Endothelial cell of umbilical vein (primary cell): Measurements from ENCODE around the gene SSTR5. TPM values are rescaled to one million over a fixed set of nuclear protein-coding genes. Genes with fewer than 3 reads are reported as not detected.

Experiments
- BruUV-seq: library from RNA; stranded (reverse); fragments of 400-500 nt; replicated peaks from 2 replicates; lab custom pipeline; 2021; lab: Mats Ljungman, UMichigan
- CTCF ChIA-PET: fragments of 300-600, 350-600 bp; sonication (Branson Sonifier 250); formaldehyde crosslinking; loops from one replicate; lab custom pipeline; 2021; ENCODE audit warnings: antibody characterized with exemption, inconsistent platforms; lab: Charles Lee
- POLR2A ChIA-PET: fragments of 300-600, 350-600 bp; sonication (Branson Sonifier 250); formaldehyde crosslinking; loops from one replicate; lab custom pipeline; 2021; ENCODE audit warnings: antibody characterized with exemption, inconsistent platforms; lab: Charles Lee
- DNase-seq: peaks from one replicate; pipeline ENCODE4 v3.0.0-alpha.2; 2011; ENCODE audit warnings: low read depth, low spot score
- FAIRE-seq: peaks from 2 replicates; lab custom pipeline; 2011; peaks lifted over from hg19 to GRCh38; lab: Jason Lieb, UNC
- H2AFZ ChIP-seq: 2 replicates; pipeline ENCODE4 v1.6.0; 2012; ENCODE audit warnings: low read depth, low read length, control low read depth, inconsistent platforms
- H3K27ac ChIP-seq: 2 replicates; pipeline ENCODE4 v1.5.1; 2011; ENCODE audit warnings: low read depth, mild to moderate bottlenecking, control low read depth, low read length, moderate library complexity; ENCODE audit not compliant: insufficient read depth
- H3K27me3 ChIP-seq, 2 experiments: 2 replicates each; pipeline versions ENCODE4 v1.6.0 to v1.6.1; 2011; ENCODE audit warnings: low read length in 2 of 2, mixed read lengths in 1 of 2; ENCODE audit not compliant: control insufficient read depth in 2 of 2, insufficient read depth in 2 of 2
- H3K36me3 ChIP-seq, 2 experiments: 2 replicates in 1 of 2; 3 replicates in 1 of 2; pipeline ENCODE4 v1.5.1; 2011; ENCODE audit warnings: low read length in 2 of 2, mild to moderate bottlenecking in 1 of 2, moderate library complexity in 1 of 2; ENCODE audit not compliant: control insufficient read depth in 2 of 2, insufficient read depth in 2 of 2; ENCODE audit errors: extremely low read depth in 1 of 2
- H3K4me1 ChIP-seq: 3 replicates; pipeline ENCODE4 v1.5.1; 2011; ENCODE audit warnings: mild to moderate bottlenecking, low read length; ENCODE audit not compliant: control insufficient read depth, insufficient read depth; ENCODE audit errors: extremely low read depth
- H3K4me2 ChIP-seq: 2 replicates; pipeline ENCODE4 v1.6.1; 2011; ENCODE audit warnings: low read length, control low read depth, mixed read lengths; ENCODE audit not compliant: insufficient read depth
- H3K4me3 ChIP-seq, 3 experiments: fragments of 200-600 bp in 1 of 3; sonication (generic), shearing (Covaris generic) in 1 of 3; replicated peaks in 1 of 3; 2 replicates each; pipeline ENCODE4 v1.5.1; 2011 to 2016; ENCODE audit warnings: control low read depth in 3 of 3, low read length in 3 of 3, mild to moderate bottlenecking in 2 of 3, inconsistent platforms in 1 of 3, low read depth in 1 of 3, moderate library complexity in 1 of 3; ENCODE audit not compliant: insufficient read depth in 1 of 3
- H3K79me2 ChIP-seq: 2 replicates; pipeline ENCODE4 v1.6.0; 2012; ENCODE audit warnings: low read length, inconsistent platforms; ENCODE audit not compliant: control insufficient read depth, insufficient read depth
- H3K9ac ChIP-seq: replicated peaks from 2 replicates; pipeline ENCODE3; 2011; ENCODE audit warnings: low read length, control low read depth; ENCODE audit not compliant: insufficient read depth; ENCODE audit errors: extremely low read depth
- H3K9me1 ChIP-seq: replicated peaks from 3 replicates; pipeline ENCODE4 v1.6.0; 2011; ENCODE audit warnings: mild to moderate bottlenecking, low read length; ENCODE audit not compliant: control insufficient read depth, insufficient read depth; ENCODE audit errors: extremely low read depth
- H3K9me3 ChIP-seq: replicated peaks from 2 replicates; pipeline ENCODE4 v1.5.1; 2012; ENCODE audit warnings: low read length, inconsistent platforms; ENCODE audit not compliant: control insufficient read depth, insufficient read depth
- H4K20me1 ChIP-seq: replicated peaks from 2 replicates; pipeline ENCODE3; 2011; ENCODE audit warnings: mild to moderate bottlenecking, low read length; ENCODE audit not compliant: control insufficient read depth, insufficient read depth; ENCODE audit errors: extremely low read depth
- FOS ChIP-seq: IDR thresholded peaks from 2 replicates; pipeline ENCODE4 v1.6.1; 2011; ENCODE audit warnings: mild to moderate bottlenecking, low read length, moderate library complexity, borderline replicate concordance; ENCODE audit not compliant: insufficient read depth
- GATA2 ChIP-seq: IDR thresholded peaks from 2 replicates; pipeline ENCODE4 v1.7.0; 2011; ENCODE audit warnings: low read depth, mild to moderate bottlenecking, moderate library complexity, mixed read lengths, low read length; ENCODE audit not compliant: insufficient read length, insufficient read depth
- POLR2A ChIP-seq: IDR thresholded peaks from 2 replicates; pipeline ENCODE4 v1.6.1; 2012; ENCODE audit warnings: low read depth, mild to moderate bottlenecking, control low read depth, low read length
- POLR2AphosphoS5 ChIP-seq: IDR thresholded peaks from 2 replicates; pipeline ENCODE4 v1.6.1; 2012; ENCODE audit warnings: low read depth, mild to moderate bottlenecking, control low read depth, low read length, moderate library complexity; ENCODE audit not compliant: insufficient read depth
- dilution Hi-C: fragments of 300-500 bp; cut with MboI; formaldehyde crosslinking; loops from one replicate; pipeline ENCODE4 v1.15.0; 2019; ENCODE audit warnings: low sequenced_read_pairs; ENCODE audit not compliant: extremely low pct_ligation_motif_present
- intact Hi-C: fragments of 100-400 bp; cut with micrococcal nuclease; formaldehyde crosslinking; loops from one replicate; pipeline ENCODE4 v1.10.0; 2022
- polyA plus RNA-seq, 4 experiments: library from polyadenylated mRNA; depleted of rRNA in 3 of 4; stranded (reverse) in 3 of 4; unstranded in 1 of 4; fragments of >200 nt; gene quantifications; 2 replicates each; pipeline versions ENCODE4 v1.2.1 to v1.2.3, GENCODE V29; 2011 to 2012; ENCODE audit warnings: missing spikeins in 1 of 4
- total RNA-seq: library from RNA; stranded (reverse); gene quantifications from 2 replicates; pipeline ENCODE4 v1.2.3, GENCODE V29; 2021
- TF ChIP-seq, protein P1 (sequence below), 2 donors: IDR thresholded peaks; 1 replicate in 1 of 2; 2 replicates in 1 of 2; pipeline ENCODE4 v1.5.1; 2011; ENCODE audit warnings: low read length in 2 of 2, mild to moderate bottlenecking in 2 of 2, moderate library complexity in 2 of 2, control low read depth in 1 of 2, inconsistent platforms in 1 of 2, low read depth in 1 of 2; ENCODE audit not compliant: insufficient read depth in 1 of 2; ENCODE audit errors: extremely low read depth in 1 of 2

Gene SSTR5
- total and polyA plus RNA-seq, 2 donors (not counting 3 experiments of a cell fraction or from before 2014, with no cell fraction given) = 0.24 to 0.52 TPM

DNA sequence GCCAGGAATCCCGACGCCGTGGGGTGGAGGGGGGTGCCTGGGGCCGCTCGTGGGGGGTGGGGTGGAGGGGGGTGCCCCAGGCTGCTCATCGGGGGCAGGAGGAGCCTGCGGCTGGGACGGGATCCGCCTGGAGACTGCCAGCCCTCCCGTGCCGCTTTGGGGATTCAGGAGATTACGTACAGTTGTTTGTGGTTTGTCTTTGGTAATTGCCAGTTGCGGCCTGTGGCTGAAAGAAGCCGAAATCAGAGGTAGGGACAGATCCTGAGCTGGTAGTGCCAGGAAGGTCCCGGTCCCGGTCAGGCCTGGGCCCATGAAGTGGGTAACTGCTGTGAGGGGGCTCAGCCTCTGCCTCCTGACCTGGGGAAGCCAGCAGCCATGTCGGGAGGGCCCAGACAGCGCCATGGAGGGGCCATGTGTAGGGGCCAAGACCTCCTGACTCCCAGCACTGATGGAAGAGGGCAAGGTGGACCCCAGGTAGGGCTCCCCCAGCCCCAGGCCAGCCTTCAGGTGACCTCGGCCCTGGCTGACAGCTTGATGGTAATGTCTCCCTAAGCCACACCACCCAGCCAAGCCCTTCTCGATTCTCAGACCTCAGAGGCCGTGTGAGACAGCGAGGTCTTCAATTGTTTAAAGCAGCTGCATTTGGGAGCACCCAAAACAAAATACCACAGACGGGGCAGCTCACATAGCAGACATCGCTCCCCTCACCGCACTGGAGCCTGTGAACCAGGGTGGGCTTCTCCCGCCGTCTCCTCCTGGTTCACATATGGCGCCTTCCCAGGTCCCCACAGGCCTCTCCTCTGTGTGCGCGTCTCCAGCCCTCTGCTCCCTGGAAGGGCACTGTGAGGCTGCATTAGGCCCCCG lies 34.9 kb upstream of the SSTR5 start:
- ChIA-PET POLR2A (no interaction called here), CTCF (no interaction called here)
- dilution Hi-C loops = no loop called here
- DNase-seq (no peak), FAIRE-seq (no peak)
- no peak overlapping the region for H3K9ac ChIP-seq
- no peaks in the 10 kb centered on the region for H3K4me1 ChIP-seq
- H3K9me3 ChIP-seq = no peaks in the 10 kb centered on the region
- no peak overlapping the region for H3K27ac ChIP-seq
- H2AFZ ChIP-seq = no peak overlapping the region
- TF ChIP-seq POLR2A (no peak), POLR2AphosphoS5 (no peak), FOS (no peak), GATA2 (no peak)
- TF ChIP-seq, protein P1, sequence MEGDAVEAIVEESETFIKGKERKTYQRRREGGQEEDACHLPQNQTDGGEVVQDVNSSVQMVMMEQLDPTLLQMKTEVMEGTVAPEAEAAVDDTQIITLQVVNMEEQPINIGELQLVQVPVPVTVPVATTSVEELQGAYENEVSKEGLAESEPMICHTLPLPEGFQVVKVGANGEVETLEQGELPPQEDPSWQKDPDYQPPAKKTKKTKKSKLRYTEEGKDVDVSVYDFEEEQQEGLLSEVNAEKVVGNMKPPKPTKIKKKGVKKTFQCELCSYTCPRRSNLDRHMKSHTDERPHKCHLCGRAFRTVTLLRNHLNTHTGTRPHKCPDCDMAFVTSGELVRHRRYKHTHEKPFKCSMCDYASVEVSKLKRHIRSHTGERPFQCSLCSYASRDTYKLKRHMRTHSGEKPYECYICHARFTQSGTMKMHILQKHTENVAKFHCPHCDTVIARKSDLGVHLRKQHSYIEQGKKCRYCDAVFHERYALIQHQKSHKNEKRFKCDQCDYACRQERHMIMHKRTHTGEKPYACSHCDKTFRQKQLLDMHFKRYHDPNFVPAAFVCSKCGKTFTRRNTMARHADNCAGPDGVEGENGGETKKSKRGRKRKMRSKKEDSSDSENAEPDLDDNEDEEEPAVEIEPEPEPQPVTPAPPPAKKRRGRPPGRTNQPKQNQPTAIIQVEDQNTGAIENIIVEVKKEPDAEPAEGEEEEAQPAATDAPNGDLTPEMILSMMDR (IDR thresholded peaks at IDR 0.05; ENCODE audit: extremely low read depth in 1 of 2, insufficient read depth in 1 of 2, low read depth in 1 of 2, low read length in 2 of 2) = no peak
- H3K36me3 ChIP-seq = no peaks in the 10 kb centered on the region
- BruUV-seq = no TSS peak
- no peaks in the 10 kb centered on the region for H3K27me3 ChIP-seq
- no peaks in the 10 kb centered on the region for H3K79me2 ChIP-seq
- H3K4me3 ChIP-seq = no peak overlapping the region
- H4K20me1 ChIP-seq = no peaks in the 10 kb centered on the region
- no peak overlapping the region for H3K4me2 ChIP-seq
- intact Hi-C loops = no loop called here
- no peaks in the 10 kb centered on the region for H3K9me1 ChIP-seq
